HS-5 (cell line): ENCODE data around the gene RC3H2.

ENCODE experiments used
- DNase-seq: peaks from one replicate; pipeline ENCODE4 v3.0.0-alpha.2; 2012; ENCODE audit warnings: low read depth

The RC3H2 gene

GRCh38 chr9:122808141-122808540, 97.0 kb downstream of the RC3H2 start:
- no peak for DNase-seq

- DNase-seq = no peak
Measured at GRCh38 chr9:122807271-122807900, 97.8 kb downstream of the RC3H2 start.

- no peak for DNase-seq
Measured at GRCh38 chr9:122806661-122807060, 98.5 kb downstream of the RC3H2 start.

- no peak for DNase-seq
Measured at GRCh38 chr9:122800066-122801060, 104.8 kb downstream of the RC3H2 start, which contains the start of gene OR1K1. TSS of gene OR1K1 (plus strand) at chr9:122800123. CDS start at chr9:122800123, 0 bp downstream.

GRCh38 chr9:122797316-122798063, 107.7 kb downstream of the RC3H2 start:
- no peak for DNase-seq
